HG03354 (cell line): ENCODE measurements around the gene BMP5.

Experiments
- ATAC-seq: cut with Tn5 transposase; IDR thresholded peaks from one replicate; pipeline ENCODE4 v1.9.1; 2021; ENCODE audit warnings: mild to moderate bottlenecking; ENCODE audit not compliant: unreplicated experiment, poor library complexity, severe bottlenecking

The BMP5 gene

DNA sequence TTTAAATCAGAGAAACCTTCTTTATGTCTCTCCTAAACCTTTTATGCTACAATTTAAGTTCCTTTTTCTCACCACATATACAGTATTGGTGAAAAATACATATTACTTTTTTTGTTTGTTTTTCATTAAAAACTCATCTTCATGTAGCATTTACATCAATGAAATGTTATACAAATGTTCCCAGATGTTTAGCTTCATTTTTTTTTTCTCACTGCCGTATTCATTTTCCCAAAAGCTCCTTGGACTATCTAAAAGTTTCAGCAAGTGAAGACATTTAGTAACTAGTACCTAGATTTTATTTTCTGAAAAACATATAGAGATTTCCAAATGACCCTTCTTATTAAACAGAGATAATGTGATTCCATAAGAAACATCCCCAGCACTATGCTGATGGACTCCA is 128.9 kb downstream of the BMP5 start:
- no peak for ATAC-seq

GRCh38 chr6:55734256-55734655 is 141.1 kb downstream of the BMP5 start:
- no peak for ATAC-seq

DNA sequence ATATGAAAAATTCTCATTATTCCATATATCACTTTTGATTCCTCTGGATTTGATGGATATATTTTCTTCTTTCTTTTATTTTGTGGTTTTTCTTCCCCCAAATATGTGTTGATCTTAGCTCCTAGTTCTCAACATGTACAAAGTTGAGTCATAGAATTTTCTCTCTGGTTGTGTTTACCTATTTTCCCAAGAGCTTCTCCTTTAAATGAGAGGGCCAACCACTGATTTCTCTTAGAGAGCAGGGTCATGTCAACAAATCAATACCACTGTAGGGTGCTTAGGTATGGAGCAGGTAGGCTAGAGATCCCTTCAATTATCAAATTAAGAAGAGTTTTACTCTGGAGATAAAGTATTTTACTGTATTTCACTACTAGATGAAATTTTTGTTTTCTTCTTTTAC is 145.7 kb downstream of the BMP5 start:
- ATAC-seq: no peak

DNA sequence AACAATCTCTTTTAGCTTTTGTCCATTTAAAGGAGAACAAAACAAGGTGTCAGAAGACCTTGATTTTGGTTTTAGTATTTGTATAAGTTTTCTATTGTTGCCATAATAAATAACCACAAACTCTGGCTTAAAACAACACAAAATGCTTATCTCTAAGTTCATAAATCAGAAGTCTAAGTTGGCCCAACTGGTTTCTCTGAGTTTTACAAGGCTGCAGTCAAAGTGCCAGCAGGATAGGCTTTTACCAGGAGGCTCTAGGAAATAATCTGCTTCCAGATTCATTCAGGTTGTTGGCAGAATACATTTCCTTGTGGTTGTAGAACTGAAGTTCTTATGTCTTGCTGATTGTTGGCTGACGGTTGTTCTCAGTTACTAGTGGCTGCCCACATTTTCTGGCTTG is 149.2 kb downstream of the BMP5 start:
- ATAC-seq: no peak

DNA sequence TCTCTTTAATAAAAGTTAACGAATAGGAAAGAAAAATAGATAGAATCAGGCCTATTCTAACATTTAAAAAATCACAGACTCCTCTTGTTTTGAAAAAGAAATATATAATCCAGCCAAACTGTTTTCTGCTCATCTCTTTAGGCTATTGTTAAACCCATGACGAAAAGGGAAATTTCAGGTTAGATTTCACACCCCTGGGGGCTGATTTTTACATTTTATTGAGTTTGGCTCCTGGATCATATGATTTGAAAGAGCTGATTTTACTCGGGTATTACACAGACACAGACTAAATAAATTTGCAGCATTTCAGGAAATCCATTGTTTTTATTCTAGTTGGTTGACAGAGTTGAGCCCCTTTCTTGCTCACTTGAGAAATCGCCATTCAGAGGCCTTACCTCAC is 160.6 kb downstream of the BMP5 start:
- no peak for ATAC-seq

GRCh38 chr6:55713436-55713835 is 162.0 kb downstream of the BMP5 start:
- ATAC-seq: peak; percentile 68

DNA sequence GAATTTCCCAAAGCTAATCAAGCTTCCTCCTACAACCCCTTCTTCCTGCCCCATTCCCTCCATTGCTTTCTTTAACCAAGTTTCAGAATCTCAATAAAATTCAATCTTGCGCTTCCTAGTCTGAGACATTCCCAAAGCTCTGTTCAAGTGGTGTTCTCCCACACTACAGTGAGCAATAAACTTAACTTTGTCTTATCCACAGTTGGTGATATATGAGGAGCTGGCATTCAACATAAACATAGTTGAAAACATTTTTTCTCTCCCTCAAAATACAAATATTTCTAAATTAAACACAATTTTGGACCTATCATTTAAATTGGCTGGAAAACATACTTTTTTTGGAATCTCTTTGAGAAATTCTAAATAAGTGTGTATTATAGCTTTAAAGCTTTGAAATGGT is 166.7 kb downstream of the BMP5 start:
- ATAC-seq: no peak

DNA sequence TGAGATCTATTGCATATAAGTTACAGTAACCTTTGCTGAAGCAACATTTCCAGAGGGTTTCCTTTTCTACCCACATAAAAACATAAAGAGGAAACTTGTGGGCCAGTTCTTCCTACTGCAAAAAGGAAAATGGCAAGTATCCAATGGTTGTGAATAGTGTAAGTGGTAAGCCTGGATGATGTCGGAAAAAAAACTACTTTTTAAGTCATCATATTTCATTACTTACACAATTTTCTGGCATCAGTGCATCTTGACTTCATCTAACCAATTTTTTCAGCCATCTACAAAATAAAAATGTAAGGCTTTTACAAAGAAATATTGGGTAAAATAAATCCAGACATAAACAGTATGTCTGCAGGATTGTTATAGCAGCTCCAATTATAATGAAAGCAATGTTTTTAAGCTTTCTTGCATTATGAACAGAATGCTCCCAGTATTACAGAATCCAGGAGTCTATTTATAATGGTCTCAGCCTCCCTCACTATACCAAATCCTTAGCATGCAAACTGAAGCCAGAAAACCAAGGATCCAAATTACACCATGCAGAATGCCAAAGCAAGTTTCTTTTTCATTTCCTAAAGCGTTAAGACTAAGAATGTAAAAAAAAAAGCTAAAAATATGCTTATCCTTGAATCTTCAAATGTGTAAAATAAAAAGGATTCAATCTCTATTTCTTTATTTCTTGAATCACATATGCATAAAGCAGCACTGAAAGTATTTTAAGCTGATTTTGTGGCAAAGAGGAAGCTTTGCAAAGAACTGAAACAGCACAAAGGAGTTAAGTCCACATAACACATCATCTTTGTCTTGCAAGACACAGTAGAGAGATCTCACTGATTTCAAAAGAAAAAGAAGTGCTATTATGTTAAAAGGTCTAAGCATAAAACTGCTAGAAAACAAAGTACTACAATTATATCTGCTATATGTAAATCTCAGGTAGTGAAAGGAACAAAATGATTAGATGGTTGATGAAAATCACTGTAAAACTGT is 169.6 kb downstream of the BMP5 start:
- no peak for ATAC-seq

- ATAC-seq: no peak
Measured at GRCh38 chr6:55704421-55704820, 171.0 kb downstream of the BMP5 start.
